T1000 (cell line): ENCODE data around the gene CTRL.
"Not testable (repeated sequence)": the region's sequence is repeated elsewhere in the genome, so short reads cannot be mapped to it uniquely, and the experiment has no call there.

Experiments
- DNase-seq: peaks from one replicate; lab custom pipeline; 2025; ENCODE audit warnings: mixed read lengths; lab: John Stamatoyannopoulos, UW

Gene CTRL

DNA sequence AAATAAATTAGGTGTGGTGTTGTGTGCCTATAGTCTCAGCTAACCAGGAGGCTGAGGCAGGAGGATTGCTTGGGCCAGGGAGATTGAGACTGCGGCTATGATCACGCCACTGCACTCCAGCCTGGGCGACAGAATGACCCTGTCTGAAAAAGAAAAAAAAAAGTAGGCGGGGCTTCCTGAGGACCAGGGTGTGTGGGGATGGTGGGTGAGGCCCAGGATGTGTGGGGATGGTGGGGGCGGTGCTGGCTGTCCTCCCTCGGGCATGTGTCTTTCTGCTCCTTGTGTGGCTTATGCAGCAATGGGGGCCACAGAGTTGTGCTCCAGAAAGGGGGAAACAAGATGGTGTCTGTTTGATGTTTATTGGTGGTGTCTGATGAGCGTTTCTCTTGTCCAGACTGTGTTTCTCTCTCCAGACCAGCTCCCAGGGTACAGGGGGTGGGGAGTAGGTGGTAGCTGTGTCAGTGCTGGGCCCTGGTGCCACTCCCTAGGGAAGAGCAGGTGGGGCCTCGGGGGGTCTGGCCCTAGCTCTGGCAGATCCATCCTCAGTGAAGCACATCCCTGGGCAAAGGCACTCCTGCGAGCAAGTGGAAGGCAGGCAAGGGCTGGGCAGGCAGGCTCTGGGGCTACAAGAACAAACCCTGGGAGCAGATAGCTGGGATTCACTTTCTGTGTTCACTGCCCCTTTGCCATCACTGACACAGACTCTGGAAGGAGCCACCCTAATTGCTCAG is 10.0 kb upstream of the CTRL start:
- no peak for DNase-seq

GRCh38 chr16:67940446-67941089 is 8.9 kb upstream of the CTRL start:
- DNase-seq = no peak

DNA sequence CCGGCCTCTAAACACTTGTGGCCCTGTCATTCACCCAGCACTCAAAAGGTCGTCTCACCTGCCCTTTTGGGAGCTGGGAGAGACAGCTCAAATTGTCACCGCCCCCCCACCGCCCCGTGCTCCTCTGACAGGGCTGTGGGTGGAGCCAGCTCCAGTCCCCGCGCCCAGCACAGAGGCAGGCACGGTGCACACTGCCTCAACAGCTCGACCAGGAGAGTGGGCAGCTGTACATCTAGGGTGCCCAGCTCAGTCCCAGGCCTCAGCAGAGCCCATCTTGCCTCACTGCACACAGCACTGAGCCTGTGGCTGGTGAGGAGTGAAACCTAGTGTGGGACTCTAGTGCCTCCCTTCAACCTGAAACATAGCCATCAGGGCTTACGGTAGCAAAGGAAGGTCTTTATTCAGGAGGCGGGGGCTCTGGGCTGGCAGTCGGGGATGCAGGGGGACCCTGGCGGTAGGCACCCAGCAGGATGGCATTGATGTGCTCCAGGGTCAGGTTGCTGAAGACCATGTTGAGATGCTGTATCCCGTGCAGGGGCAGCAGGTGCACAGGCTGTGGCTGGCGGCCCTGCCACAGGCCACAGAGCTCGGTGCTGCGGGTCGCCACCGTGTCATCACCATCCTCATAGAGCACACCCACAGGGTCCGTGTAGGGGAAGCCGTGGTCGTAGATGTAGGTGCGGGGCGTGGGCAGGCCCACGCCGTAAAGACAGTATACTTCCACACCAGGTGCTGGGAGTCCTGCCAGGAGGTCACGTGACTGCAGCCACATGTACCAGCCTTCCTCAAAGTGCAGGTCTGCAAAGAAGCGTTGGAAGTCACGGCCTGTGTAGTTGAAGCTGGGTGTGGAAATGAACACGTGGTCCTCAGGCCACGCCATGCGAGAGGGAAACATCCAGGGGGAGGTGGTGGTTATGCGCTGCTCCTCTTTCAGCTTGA is 8.1 kb upstream of the CTRL start:
- DNase-seq = no peak

- not testable (repeated sequence) for DNase-seq
Observed at GRCh38 chr16:67937713-67938112, 6.1 kb upstream of the CTRL start.

DNA sequence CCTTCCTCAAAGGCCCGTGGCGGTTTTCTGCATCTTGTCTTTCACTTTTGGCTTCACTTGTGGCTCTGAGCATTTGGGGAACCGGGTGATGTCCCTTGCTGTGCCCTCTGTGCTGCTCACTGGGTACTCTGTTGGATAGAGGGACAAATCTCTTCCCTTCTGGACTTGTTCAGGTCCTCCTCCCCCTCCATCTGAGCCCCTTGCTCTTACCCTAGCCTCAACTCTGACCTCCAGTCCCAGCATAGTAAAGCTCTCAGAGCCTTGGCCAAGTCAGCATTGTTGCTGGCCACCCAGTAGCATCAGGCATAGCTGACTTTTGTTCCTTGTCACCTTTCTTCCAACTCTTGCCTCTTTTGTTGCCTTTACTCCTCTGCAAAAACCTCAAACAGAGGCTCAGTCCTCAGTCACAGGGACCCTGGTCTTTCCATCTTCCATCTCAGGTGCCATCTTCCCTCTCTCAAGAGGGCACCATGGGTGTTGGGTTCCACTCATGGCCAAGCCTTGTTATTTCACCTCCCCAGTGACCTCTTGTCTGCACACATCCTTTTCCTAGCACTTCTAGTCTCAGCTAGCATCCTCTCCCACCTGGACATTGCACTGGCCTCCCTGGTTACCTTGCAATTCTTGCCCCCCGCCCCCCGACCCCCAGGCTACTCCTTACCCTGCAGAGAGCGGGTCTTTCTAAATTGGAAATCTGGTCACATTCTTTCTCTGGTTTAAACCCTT is 5.4 kb upstream of the CTRL start:
- DNase-seq = no peak

GRCh38 chr16:67936124-67936879 is 4.6 kb upstream of the CTRL start, which contains the start of gene PSMB10:
PSMB10 (minus strand) TSS chr16:67936850; CDS start chr16:67936749, 101 bp downstream.
- DNase-seq = no peak

DNA sequence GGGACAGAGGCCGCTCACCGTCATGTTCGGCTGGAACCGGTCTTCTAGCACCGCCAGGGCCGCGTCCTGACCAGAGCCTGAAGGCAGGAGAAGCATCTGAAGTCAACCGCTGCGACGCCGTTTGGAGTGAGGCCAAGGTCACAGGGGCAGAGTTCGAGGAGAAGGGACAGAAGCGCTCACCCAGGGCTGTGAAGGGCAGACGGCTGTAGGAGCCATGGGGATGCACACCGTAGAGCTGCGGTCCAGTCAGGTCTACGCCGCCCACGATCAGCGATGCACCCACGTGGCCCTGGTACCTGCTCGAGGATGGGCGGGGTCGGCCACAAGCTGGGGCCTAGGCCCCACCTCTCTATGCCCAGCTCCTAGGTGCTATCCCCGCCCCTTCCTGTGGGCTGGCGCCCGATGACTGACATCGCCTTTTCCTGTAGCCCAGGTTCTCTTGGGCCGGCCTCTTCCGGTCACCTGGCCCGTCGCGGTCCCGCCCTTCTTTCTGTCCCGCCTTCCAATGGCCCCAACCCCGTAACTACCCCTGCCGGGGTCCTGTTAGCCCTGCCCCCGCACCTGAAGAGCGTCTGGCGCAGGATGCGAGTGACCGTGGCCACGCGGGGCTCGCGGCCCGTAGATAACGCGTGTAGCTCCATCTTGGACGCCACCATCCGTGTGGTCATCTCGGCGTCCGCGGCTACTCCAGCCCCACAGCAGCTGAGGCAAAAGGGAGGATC is 3.9 kb upstream of the CTRL start:
- peak; percentile 71 for DNase-seq

GRCh38 chr16:67935101-67935401 is 3.4 kb upstream of the CTRL start:
- DNase-seq = no peak

DNA sequence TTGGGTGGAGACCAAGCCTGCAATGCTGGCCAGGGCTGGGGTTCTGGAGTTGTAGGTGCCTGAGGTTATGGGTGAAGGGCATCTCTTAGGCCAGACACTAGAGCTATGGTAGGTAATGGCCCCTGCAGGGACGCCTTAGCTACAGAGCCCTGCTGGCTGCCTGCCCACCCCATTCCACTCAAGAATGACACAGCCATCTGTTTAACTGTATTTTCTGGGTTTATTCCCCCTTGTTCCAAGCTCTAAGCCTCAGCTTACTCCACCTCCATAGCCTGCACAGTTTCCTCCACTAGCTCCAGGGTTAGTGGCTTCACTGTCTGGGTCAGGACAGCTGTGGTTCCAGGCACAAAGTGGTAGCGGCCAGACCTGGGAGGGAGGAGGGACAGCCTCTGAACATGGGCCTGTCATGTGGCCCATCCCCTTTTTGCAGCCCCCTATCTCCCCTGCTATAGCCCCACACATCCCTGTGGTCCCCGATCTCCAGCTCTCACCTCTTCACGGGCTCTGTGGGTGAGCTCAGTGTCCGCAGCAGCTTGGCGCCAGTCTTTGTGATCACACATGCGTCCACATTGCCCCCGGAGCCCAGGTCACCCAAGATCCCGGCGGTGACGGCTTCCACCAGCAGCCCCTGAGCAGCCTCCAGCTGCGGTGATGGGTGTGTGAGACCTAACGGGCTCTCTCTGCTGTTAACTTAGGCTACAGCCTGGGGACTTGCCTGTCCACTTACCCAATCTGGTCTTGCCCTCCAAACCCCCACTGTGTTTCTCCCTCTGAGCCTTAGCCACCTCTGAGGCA is 2.8 kb upstream of the CTRL start:
- DNase-seq = no peak

- DNase-seq = no peak
Observed at GRCh38 chr16:67933805-67934204, 2.1 kb upstream of the CTRL start.

DNA sequence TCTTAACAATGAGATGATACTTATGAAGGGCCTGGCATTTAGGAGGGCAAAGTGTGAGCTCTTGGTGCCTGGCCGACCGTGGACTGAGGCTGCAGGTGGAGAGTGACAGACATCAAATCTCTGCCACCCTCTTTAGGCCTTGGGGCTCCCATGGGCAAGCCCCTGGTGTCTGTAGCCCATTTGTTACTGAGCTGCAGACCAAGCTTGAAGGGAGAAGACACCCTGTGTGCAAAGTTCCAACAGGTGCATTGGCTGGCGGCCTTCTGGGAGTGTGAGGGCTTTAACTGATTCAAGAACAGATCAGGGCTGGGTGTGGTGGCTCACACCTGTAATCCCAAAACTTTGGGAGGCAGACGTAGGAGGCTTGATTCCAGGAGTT is 789 bp upstream of the CTRL start:
- DNase-seq = no peak

DNA sequence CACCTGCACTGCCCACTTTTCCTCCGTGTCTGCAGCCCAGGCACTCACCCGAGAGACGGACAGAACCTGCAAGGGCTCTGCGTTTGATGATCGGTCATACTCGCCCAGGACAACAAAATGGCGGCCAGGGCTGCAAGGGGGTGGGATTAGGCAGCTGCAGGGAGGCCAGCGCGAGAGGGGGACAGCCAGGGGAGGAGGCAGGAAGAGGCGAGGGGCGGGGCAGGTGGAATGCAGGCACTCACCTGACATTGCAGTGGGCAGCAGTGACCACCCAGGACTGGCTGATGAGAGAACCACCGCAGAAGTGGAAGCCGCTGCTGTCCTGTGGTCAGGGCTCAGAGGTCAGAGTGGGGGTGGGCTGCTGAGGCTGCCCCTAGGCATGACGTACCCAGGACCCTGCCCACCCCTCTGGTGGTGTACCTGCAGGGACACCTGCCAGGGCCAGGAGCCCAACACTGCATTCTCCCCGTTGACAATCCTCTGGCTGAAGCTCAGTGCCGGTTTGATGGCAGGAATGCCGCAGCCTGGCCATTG is 917 bp downstream of the CTRL start:
- no peak for DNase-seq

- DNase-seq = no peak
Observed at GRCh38 chr16:67930191-67930590, 1.5 kb downstream of the CTRL start.

DNA sequence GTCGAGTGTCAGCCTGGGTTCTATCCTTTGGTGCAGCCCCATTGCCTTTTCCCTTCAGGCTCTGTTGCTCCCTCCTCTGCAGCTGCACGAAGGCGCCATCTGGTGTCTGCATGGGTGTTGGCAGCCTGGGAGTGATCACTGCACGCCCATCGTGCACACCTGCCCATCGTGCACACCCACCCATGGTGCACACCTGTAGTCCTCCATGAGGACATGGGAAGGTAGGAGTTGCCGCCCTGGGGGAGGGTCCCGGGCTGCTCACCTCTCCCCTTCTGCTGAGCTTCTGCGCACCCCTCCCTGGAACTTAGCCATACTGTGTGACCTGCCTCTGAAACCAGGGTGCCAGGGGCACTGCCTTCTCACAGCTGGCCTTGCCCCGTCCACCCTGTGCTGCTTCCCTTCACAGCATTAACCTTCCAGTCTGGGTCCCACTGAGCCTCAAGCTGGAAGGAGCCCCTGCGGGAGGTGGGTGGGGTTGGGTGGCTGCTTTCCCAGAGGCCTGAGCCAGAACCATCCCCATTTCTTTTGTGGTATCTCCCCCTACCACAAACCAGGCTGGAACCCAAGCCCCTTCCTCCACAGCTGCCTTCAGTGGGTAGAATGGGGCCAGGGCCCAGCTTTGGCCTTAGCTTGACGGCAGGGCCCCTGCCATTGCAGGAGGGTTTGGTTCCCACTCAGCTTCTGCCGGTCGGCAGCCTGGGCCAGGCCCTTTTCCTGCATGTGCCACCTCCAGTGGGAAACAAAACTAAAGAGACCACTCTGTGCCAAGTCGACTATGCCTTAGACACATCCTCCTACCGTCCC is 2.9 kb downstream of the CTRL start:
- DNase-seq = peak; percentile 23

DNA sequence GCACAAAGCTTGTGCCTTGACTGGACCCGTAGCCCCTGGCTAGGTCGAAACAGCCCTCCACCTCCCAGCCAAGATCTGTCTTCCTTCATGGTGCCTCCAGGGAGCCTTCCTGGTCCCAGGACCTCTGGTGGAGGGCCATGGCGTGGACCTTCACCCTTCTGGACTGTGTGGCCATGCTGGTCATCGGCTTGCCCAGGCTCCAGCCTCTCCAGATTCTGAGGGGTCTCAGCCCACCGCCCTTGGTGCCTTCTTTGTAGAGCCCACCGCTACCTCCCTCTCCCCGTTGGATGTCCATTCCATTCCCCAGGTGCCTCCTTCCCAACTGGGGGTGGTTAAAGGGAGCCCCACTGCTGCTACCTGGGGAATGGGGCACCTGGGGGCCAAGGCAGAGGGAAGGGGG is 3.5 kb downstream of the CTRL start:
- no peak for DNase-seq

DNA sequence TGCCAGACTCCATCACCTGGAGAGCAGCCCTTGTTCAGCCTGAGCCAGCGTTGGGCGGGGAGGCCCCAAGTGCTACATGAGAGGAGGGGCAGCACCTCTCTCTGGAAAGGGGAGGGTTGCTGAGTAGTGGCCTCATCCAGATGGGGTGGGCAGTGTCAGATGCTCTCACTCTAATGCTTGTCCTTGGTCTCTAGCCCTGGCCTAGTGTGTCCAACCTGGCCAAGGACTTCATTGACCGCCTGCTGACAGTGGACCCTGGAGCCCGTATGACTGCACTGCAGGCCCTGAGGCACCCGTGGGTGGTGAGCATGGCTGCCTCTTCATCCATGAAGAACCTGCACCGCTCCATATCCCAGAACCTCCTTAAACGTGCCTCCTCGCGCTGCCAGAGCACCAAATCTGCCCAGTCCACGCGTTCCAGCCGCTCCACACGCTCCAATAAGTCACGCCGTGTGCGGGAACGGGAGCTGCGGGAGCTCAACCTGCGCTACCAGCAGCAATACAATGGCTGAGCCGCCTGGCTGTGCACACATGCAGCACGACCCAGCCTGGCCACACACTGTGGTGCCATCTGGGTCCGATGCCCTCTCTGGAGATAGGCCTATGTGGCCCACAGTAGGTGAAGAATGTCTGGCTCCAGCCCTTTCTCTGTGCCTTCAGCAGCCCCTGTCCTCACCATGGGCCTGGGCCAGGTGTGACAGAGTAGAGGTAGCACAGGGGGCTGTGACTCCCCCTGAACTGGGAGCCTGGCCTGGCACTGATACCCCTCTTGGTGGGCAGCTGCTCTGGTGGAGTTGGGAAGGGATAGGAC is 4.3 kb downstream of the CTRL start:
- DNase-seq = no peak

GRCh38 chr16:67926181-67926750 is 5.4 kb downstream of the CTRL start:
- DNase-seq = no peak
